Measurements from ENCODE around the gene IL4I1. TPM values are rescaled to one million over a fixed set of nuclear protein-coding genes. Genes with fewer than 3 reads are reported as not detected.
"Not testable (repeated sequence)": the region's sequence is repeated elsewhere in the genome, so short reads cannot be mapped to it uniquely, and the experiment has no call there.

The IL4I1 gene
- 1 to 10 TPM; 7.2 to 7.5 TPM for total RNA-seq

- CTCF ChIA-PET: interaction anchor here (1.1 kb wide), 1 partner anchor 33 kb away, joined by 3 read pairs; no protein-coding TSS in a partner anchor
- Mint-ChIP-seq H3K36me3 (ENCODE audit: low read depth) (no peaks in the 10 kb centered on the region), H3K27ac (peak within 1 kb of the TSS; percentile 97), H3K4me3 (peak within 1 kb of the TSS; percentile 67), H3K9me3 (no peaks in the 10 kb centered on the region), H3K4me1 (ENCODE audit: low read depth) (peaks cover 31% of the 10 kb centered on the region), H3K27me3 (ENCODE audit: low read depth) (no peaks in the 10 kb centered on the region)
- DNase-seq: peak; percentile 85
- intact Hi-C loops (cut with micrococcal nuclease): loop anchor here (1.0 to 2.0 kb wide), 8 partner anchors 14 to 257 kb away; partner anchors contain the start of genes AKT1S1, ATF5, NUP62 and RRAS
Observed at GRCh38 chr19:49896863-49897621, at the start of gene IL4I1. Gene IL4I1 (minus strand): TSS chr19:49896887. CDS start chr19:49896160, 727 bp downstream.

- H3K27me3 Mint-ChIP-seq (ENCODE audit: low read depth): peaks cover 7% of the 10 kb centered on the region
- intact Hi-C loops (cut with micrococcal nuclease): no loop called here
- CTCF ChIA-PET: interaction anchor here (0.6 kb wide), 1 partner anchor 314 kb away, joined by 3 read pairs; no protein-coding TSS in a partner anchor
Observed at GRCh38 chr19:49946415-49946814, 49.7 kb upstream of the IL4I1 start.

GRCh38 chr19:49944567-49944966, 47.9 kb upstream of the IL4I1 start:
- CTCF ChIA-PET; H3K4me3 Mint-ChIP-seq; H3K36me3 Mint-ChIP-seq (ENCODE audit: low read depth); intact Hi-C loops (cut with micrococcal nuclease); H3K27me3 Mint-ChIP-seq (ENCODE audit: low read depth); H3K9me3 Mint-ChIP-seq; H3K27ac Mint-ChIP-seq: not testable (repeated sequence)
- H3K4me1 Mint-ChIP-seq (ENCODE audit: low read depth): peaks cover 14% of the 10 kb centered on the region
- peak; percentile 29 for DNase-seq

More at GRCh38 chr19:49946415-49946814, 49.7 kb upstream of the IL4I1 start:
- DNase-seq: no peak
- Mint-ChIP-seq H3K36me3 (ENCODE audit: low read depth) (no peaks in the 10 kb centered on the region), H3K4me3 (no peak overlapping the region), H3K4me1 (ENCODE audit: low read depth) (peaks cover 11% of the 10 kb centered on the region), H3K9me3 (no peaks in the 10 kb centered on the region), H3K27ac (no peak overlapping the region)

GRCh38 chr19:49940482-49940791, 43.8 kb upstream of the IL4I1 start:
- H3K36me3 Mint-ChIP-seq (ENCODE audit: low read depth): no peaks in the 10 kb centered on the region
- no peaks in the 10 kb centered on the region for H3K9me3 Mint-ChIP-seq
- intact Hi-C loops (cut with micrococcal nuclease): no loop called here
- H3K27me3 Mint-ChIP-seq (ENCODE audit: low read depth): peaks cover 6% of the 10 kb centered on the region
- CTCF ChIA-PET: interaction anchor here (4.1 kb wide), 1 partner anchor 44 kb away, joined by 39 read pairs; no protein-coding TSS in a partner anchor
- H3K4me3 Mint-ChIP-seq: no peak overlapping the region
- no peak overlapping the region for H3K27ac Mint-ChIP-seq
- H3K4me1 Mint-ChIP-seq (ENCODE audit: low read depth): peaks cover 16% of the 10 kb centered on the region
- no peak for DNase-seq

GRCh38 chr19:49939721-49940481, 43.2 kb upstream of the IL4I1 start:
- peak; percentile 17 for DNase-seq
- H3K27me3 Mint-ChIP-seq (ENCODE audit: low read depth): peaks cover 5% of the 10 kb centered on the region
- no peaks in the 10 kb centered on the region for H3K36me3 Mint-ChIP-seq (ENCODE audit: low read depth)
- H3K4me1 Mint-ChIP-seq (ENCODE audit: low read depth): peaks cover 16% of the 10 kb centered on the region
- CTCF ChIA-PET: interaction anchor here (0.6 to 4.1 kb wide), 4 partner anchors 11 to 44 kb away, joined by 3 to 39 read pairs (median 11); no protein-coding TSS in a partner anchor
- H3K27ac Mint-ChIP-seq: no peak overlapping the region
- H3K4me3 Mint-ChIP-seq: no peak overlapping the region
- intact Hi-C loops (cut with micrococcal nuclease): no loop called here
- no peaks in the 10 kb centered on the region for H3K9me3 Mint-ChIP-seq

- H3K27ac Mint-ChIP-seq: no peak overlapping the region
- peaks cover 11% of the 10 kb centered on the region for H3K4me1 Mint-ChIP-seq (ENCODE audit: low read depth)
- H3K9me3 Mint-ChIP-seq: no peaks in the 10 kb centered on the region
- CTCF ChIA-PET: interaction anchor here (0.6 to 4.1 kb wide), 7 partner anchors 10 to 562 kb away, joined by 3 to 39 read pairs (median 8); partner anchors contain the start of genes ATF5 and NUP62
- H3K27me3 Mint-ChIP-seq (ENCODE audit: low read depth): peaks cover 5% of the 10 kb centered on the region
- H3K4me3 Mint-ChIP-seq: no peak overlapping the region
- DNase-seq: no peak
- intact Hi-C loops (cut with micrococcal nuclease): no loop called here
- no peaks in the 10 kb centered on the region for H3K36me3 Mint-ChIP-seq (ENCODE audit: low read depth)
Observed at GRCh38 chr19:49938662-49939061, 42.0 kb upstream of the IL4I1 start.

GRCh38 chr19:49937750-49938381, 41.2 kb upstream of the IL4I1 start:
- DNase-seq: peak; percentile 83
- CTCF ChIA-PET: interaction anchor here (0.6 to 4.1 kb wide), 13 partner anchors 9 to 563 kb away, joined by 3 to 39 read pairs (median 5); partner anchors contain the start of genes ATF5 and NUP62
- Mint-ChIP-seq H3K4me1 (ENCODE audit: low read depth) (peaks cover 14% of the 10 kb centered on the region), H3K9me3 (no peaks in the 10 kb centered on the region), H3K4me3 (no peak overlapping the region), H3K36me3 (ENCODE audit: low read depth) (peaks cover 2% of the 10 kb centered on the region), H3K27me3 (ENCODE audit: low read depth) (no peaks in the 10 kb centered on the region), H3K27ac (no peak overlapping the region)
- intact Hi-C loops (cut with micrococcal nuclease): loop anchor here (1.0 kb wide), 1 partner anchor 45 kb away; no protein-coding TSS in a partner anchor

GRCh38 chr19:49936549-49936948, 39.9 kb upstream of the IL4I1 start:
- H3K4me1 Mint-ChIP-seq (ENCODE audit: low read depth): peaks cover 24% of the 10 kb centered on the region
- no peaks in the 10 kb centered on the region for H3K27me3 Mint-ChIP-seq (ENCODE audit: low read depth)
- intact Hi-C loops (cut with micrococcal nuclease): no loop called here
- no peak overlapping the region for H3K4me3 Mint-ChIP-seq
- no peak overlapping the region for H3K27ac Mint-ChIP-seq
- H3K36me3 Mint-ChIP-seq (ENCODE audit: low read depth): peaks cover 7% of the 10 kb centered on the region
- no peak for DNase-seq
- CTCF ChIA-PET: interaction anchor here (0.8 to 0.9 kb wide), 2 partner anchors 9 to 49 kb away, joined by 4 read pairs; no protein-coding TSS in a partner anchor
- no peaks in the 10 kb centered on the region for H3K9me3 Mint-ChIP-seq

- no peak overlapping the region for H3K27ac Mint-ChIP-seq
- no peak overlapping the region for H3K4me3 Mint-ChIP-seq
- CTCF ChIA-PET: interaction anchor here (1.4 to 2.0 kb wide), 2 partner anchors 49 to 51 kb away, joined by 4 to 11 read pairs; no protein-coding TSS in a partner anchor
- intact Hi-C loops (cut with micrococcal nuclease): no loop called here
- peaks cover 17% of the 10 kb centered on the region for H3K36me3 Mint-ChIP-seq (ENCODE audit: low read depth)
- DNase-seq: no peak
- no peaks in the 10 kb centered on the region for H3K27me3 Mint-ChIP-seq (ENCODE audit: low read depth)
- H3K9me3 Mint-ChIP-seq: no peaks in the 10 kb centered on the region
- peaks cover 38% of the 10 kb centered on the region for H3K4me1 Mint-ChIP-seq (ENCODE audit: low read depth)
Observed at GRCh38 chr19:49933643-49934042, 37.0 kb upstream of the IL4I1 start.

GRCh38 chr19:49932731-49933131, 36.0 kb upstream of the IL4I1 start:
- peak; percentile 68 for DNase-seq
- peaks cover 44% of the 10 kb centered on the region for H3K4me1 Mint-ChIP-seq (ENCODE audit: low read depth)
- intact Hi-C loops (cut with micrococcal nuclease): no loop called here
- CTCF ChIA-PET: interaction anchor here (1.4 to 2.0 kb wide), 2 partner anchors 50 to 52 kb away, joined by 4 to 11 read pairs; no protein-coding TSS in a partner anchor
- peak overlapping the region; percentile 41 for H3K27ac Mint-ChIP-seq
- peaks cover 24% of the 10 kb centered on the region for H3K36me3 Mint-ChIP-seq (ENCODE audit: low read depth)
- no peak overlapping the region for H3K4me3 Mint-ChIP-seq
- H3K9me3 Mint-ChIP-seq: no peaks in the 10 kb centered on the region
- no peaks in the 10 kb centered on the region for H3K27me3 Mint-ChIP-seq (ENCODE audit: low read depth)

GRCh38 chr19:49932041-49932451, 35.4 kb upstream of the IL4I1 start:
- Mint-ChIP-seq H3K36me3 (ENCODE audit: low read depth) (peaks cover 31% of the 10 kb centered on the region), H3K4me1 (ENCODE audit: low read depth) (peaks cover 49% of the 10 kb centered on the region), H3K9me3 (no peaks in the 10 kb centered on the region), H3K4me3 (no peak overlapping the region), H3K27ac (peak overlapping the region; percentile 6), H3K27me3 (ENCODE audit: low read depth) (no peaks in the 10 kb centered on the region)
- intact Hi-C loops (cut with micrococcal nuclease): no loop called here
- DNase-seq: no peak
- CTCF ChIA-PET: no interaction called here

All from activated naive CD4-positive, alpha-beta T cell treated with anti-CD3 and anti-CD28 coated beads for 36 hours (primary cell).